MG63 (cell line): ENCODE measurements around the gene TECPR2. TPM values are rescaled to one million over a fixed set of nuclear protein-coding genes. Genes with fewer than 3 reads are reported as not detected.
A peak's percentile ranks its signal among the peaks of the same experiment; 100 is the strongest.

Experiments used
- DNase-seq: peaks from one replicate; pipeline ENCODE4 v3.0.0-alpha.2; 2020
- H3K27me3 ChIP-seq: fragments of 250-450 bp; sonication (Bioruptor Pico); 2 replicates; pipeline ENCODE4 v1.5.1; 2020; ENCODE audit warnings: mild to moderate bottlenecking, moderate library complexity
- H3K36me3 ChIP-seq: fragments of 250-450 bp; sonication (Bioruptor Pico); 2 replicates; pipeline ENCODE4 v1.5.1; 2020; ENCODE audit warnings: mild to moderate bottlenecking, moderate library complexity
- H3K4me3 ChIP-seq: fragments of 250-450 bp; sonication (Bioruptor Pico); 2 replicates; pipeline ENCODE4 v1.5.1; 2020; ENCODE audit warnings: mild to moderate bottlenecking, moderate library complexity
- H3K9me3 ChIP-seq: fragments of 250-450 bp; sonication (Bioruptor Pico); 2 replicates; pipeline ENCODE4 v1.5.1; 2020; ENCODE audit warnings: mild to moderate bottlenecking, moderate library complexity
- total RNA-seq: library from RNA; depleted of rRNA; stranded (reverse); fragments of >200 nt; shearing (Covaris generic); gene quantifications from 2 replicates; pipeline ENCODE4 v1.2.3, GENCODE V29; 2014; ENCODE audit warnings: low replicate concordance

The TECPR2 gene
- total RNA-seq, 1 experiment from 2014 or later = 1.6 TPM

- Histone ChIP-seq H3K9me3 (no peaks in the 10 kb centered on the region), H3K4me3 (no peak overlapping the region), H3K36me3 (no peaks in the 10 kb centered on the region), H3K27me3 (no peaks in the 10 kb centered on the region)
- DNase-seq = peak; percentile 2
Measured at GRCh38 chr14:102392506-102392905, 29.8 kb downstream of the TECPR2 start.

- no peaks in the 10 kb centered on the region for H3K27me3 ChIP-seq
- no peaks in the 10 kb centered on the region for H3K9me3 ChIP-seq
- no peaks in the 10 kb centered on the region for H3K36me3 ChIP-seq
- no peak for DNase-seq
- no peak overlapping the region for H3K4me3 ChIP-seq
Measured at GRCh38 chr14:102394717-102395375, 32.1 kb downstream of the TECPR2 start.

- no peak for DNase-seq
- H3K36me3 ChIP-seq = no peaks in the 10 kb centered on the region
- no peaks in the 10 kb centered on the region for H3K9me3 ChIP-seq
- H3K4me3 ChIP-seq = no peak overlapping the region
- H3K27me3 ChIP-seq = no peaks in the 10 kb centered on the region
Measured at GRCh38 chr14:102396521-102396920, 33.8 kb downstream of the TECPR2 start.

- H3K27me3 ChIP-seq = no peaks in the 10 kb centered on the region
- no peak overlapping the region for H3K4me3 ChIP-seq
- peaks cover 9% of the 10 kb centered on the region for H3K9me3 ChIP-seq
- DNase-seq = no peak
- H3K36me3 ChIP-seq = no peaks in the 10 kb centered on the region
Measured at GRCh38 chr14:102403028-102403427, 40.3 kb downstream of the TECPR2 start.

GRCh38 chr14:102407258-102407657 lies 44.5 kb downstream of the TECPR2 start:
- Histone ChIP-seq H3K4me3 (no peak overlapping the region), H3K9me3 (peaks cover 9% of the 10 kb centered on the region), H3K36me3 (no peaks in the 10 kb centered on the region), H3K27me3 (no peaks in the 10 kb centered on the region)
- no peak for DNase-seq

GRCh38 chr14:102408724-102409123 lies 46.0 kb downstream of the TECPR2 start:
- DNase-seq = no peak
- H3K9me3 ChIP-seq = no peaks in the 10 kb centered on the region
- no peaks in the 10 kb centered on the region for H3K27me3 ChIP-seq
- H3K36me3 ChIP-seq = no peaks in the 10 kb centered on the region
- H3K4me3 ChIP-seq = no peak overlapping the region

GRCh38 chr14:102415671-102416070 lies 52.9 kb downstream of the TECPR2 start:
- H3K9me3 ChIP-seq = no peaks in the 10 kb centered on the region
- no peak overlapping the region for H3K4me3 ChIP-seq
- no peaks in the 10 kb centered on the region for H3K27me3 ChIP-seq
- H3K36me3 ChIP-seq = no peaks in the 10 kb centered on the region
- DNase-seq = no peak

- Histone ChIP-seq H3K9me3 (no peaks in the 10 kb centered on the region), H3K36me3 (no peaks in the 10 kb centered on the region), H3K27me3 (no peaks in the 10 kb centered on the region), H3K4me3 (no peak overlapping the region)
- DNase-seq = no peak
Measured at GRCh38 chr14:102417001-102417431, 54.3 kb downstream of the TECPR2 start.

- Histone ChIP-seq H3K27me3 (no peaks in the 10 kb centered on the region), H3K4me3 (no peak overlapping the region), H3K36me3 (no peaks in the 10 kb centered on the region), H3K9me3 (no peaks in the 10 kb centered on the region)
- no peak for DNase-seq
Measured at GRCh38 chr14:102417646-102418045, 54.9 kb downstream of the TECPR2 start.

- no peak for DNase-seq
- Histone ChIP-seq H3K4me3 (no peak overlapping the region), H3K27me3 (no peaks in the 10 kb centered on the region), H3K36me3 (no peaks in the 10 kb centered on the region), H3K9me3 (no peaks in the 10 kb centered on the region)
Measured at GRCh38 chr14:102418169-102418852, 55.6 kb downstream of the TECPR2 start.

GRCh38 chr14:102418853-102419240 lies 56.1 kb downstream of the TECPR2 start:
- Histone ChIP-seq H3K9me3 (no peaks in the 10 kb centered on the region), H3K4me3 (no peak overlapping the region), H3K36me3 (no peaks in the 10 kb centered on the region), H3K27me3 (no peaks in the 10 kb centered on the region)
- DNase-seq = no peak

- no peak overlapping the region for H3K4me3 ChIP-seq
- H3K36me3 ChIP-seq = no peaks in the 10 kb centered on the region
- no peak for DNase-seq
- no peaks in the 10 kb centered on the region for H3K9me3 ChIP-seq
- no peaks in the 10 kb centered on the region for H3K27me3 ChIP-seq
Measured at GRCh38 chr14:102419276-102419675, 56.5 kb downstream of the TECPR2 start.

- no peaks in the 10 kb centered on the region for H3K27me3 ChIP-seq
Measured at GRCh38 chr14:102419716-102420115, 57.0 kb downstream of the TECPR2 start.

GRCh38 chr14:102421411-102422057 lies 58.8 kb downstream of the TECPR2 start:
- DNase-seq = no peak
- Histone ChIP-seq H3K27me3 (no peaks in the 10 kb centered on the region), H3K36me3 (no peaks in the 10 kb centered on the region), H3K4me3 (no peak overlapping the region), H3K9me3 (no peaks in the 10 kb centered on the region)

More at GRCh38 chr14:102419716-102420115, 57.0 kb downstream of the TECPR2 start:
- H3K4me3 ChIP-seq = no peak overlapping the region
- no peaks in the 10 kb centered on the region for H3K36me3 ChIP-seq
- H3K9me3 ChIP-seq = no peaks in the 10 kb centered on the region
- DNase-seq = no peak

- Histone ChIP-seq H3K36me3 (no peaks in the 10 kb centered on the region), H3K9me3 (no peaks in the 10 kb centered on the region), H3K27me3 (no peaks in the 10 kb centered on the region), H3K4me3 (no peak overlapping the region)
- DNase-seq = no peak
Measured at GRCh38 chr14:102424520-102424919, 61.8 kb downstream of the TECPR2 start.

- Histone ChIP-seq H3K27me3 (no peaks in the 10 kb centered on the region), H3K36me3 (no peaks in the 10 kb centered on the region), H3K9me3 (no peaks in the 10 kb centered on the region), H3K4me3 (no peak overlapping the region)
- no peak for DNase-seq
Measured at GRCh38 chr14:102424923-102425322, 62.2 kb downstream of the TECPR2 start.

- Histone ChIP-seq H3K4me3 (no peak overlapping the region), H3K36me3 (no peaks in the 10 kb centered on the region), H3K9me3 (no peaks in the 10 kb centered on the region), H3K27me3 (no peaks in the 10 kb centered on the region)
- no peak for DNase-seq
Measured at GRCh38 chr14:102426796-102427195, 64.1 kb downstream of the TECPR2 start.

GRCh38 chr14:102427642-102428041 lies 64.9 kb downstream of the TECPR2 start:
- no peak for DNase-seq
- H3K36me3 ChIP-seq = no peaks in the 10 kb centered on the region
- H3K9me3 ChIP-seq = no peaks in the 10 kb centered on the region
- no peak overlapping the region for H3K4me3 ChIP-seq
- no peaks in the 10 kb centered on the region for H3K27me3 ChIP-seq
